ENCODE data around the gene HCLS1.

GRCh38 chr3:121642601-121643314 lies 17.9 kb downstream of the HCLS1 start:
- TF ChIP-seq ZNF221 (tag by site-specific recombination; IDR thresholded peaks at IDR 0.05; ENCODE audit: borderline replicate concordance) (no peak), BCL11B (tag by site-specific recombination; IDR thresholded peaks at IDR 0.05; ENCODE audit: low read depth) (no peak), MZF1 (tag by site-specific recombination; IDR thresholded peaks at IDR 0.05; ENCODE audit: borderline replicate concordance) (no peak), ZNF660 (tag by site-specific recombination; IDR thresholded peaks at IDR 0.05) (no peak)
- TF ChIP-seq, protein P1, sequence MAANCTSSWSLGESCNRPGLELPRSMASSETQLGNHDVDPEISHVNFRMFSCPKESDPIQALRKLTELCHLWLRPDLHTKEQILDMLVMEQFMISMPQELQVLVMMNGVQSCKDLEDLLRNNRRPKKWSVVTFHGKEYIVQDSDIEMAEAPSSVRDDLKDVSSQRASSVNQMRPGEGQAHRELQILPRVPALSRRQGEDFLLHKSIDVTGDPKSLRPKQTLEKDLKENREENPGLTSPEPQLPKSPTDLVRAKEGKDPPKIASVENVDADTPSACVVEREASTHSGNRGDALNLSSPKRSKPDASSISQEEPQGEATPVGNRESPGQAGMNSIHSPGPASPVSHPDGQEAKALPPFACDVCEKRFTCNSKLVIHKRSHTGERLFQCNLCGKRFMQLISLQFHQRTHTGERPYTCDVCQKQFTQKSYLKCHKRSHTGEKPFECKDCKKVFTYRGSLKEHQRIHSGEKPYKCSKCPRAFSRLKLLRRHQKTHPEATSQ (tag by site-specific recombination; IDR thresholded peaks at IDR 0.05): no peak
